GM20000 (cell line): ENCODE results near the gene C2orf66.

Experiments used
- DNase-seq: peaks from one replicate; pipeline ENCODE4 v3.0.0; 2012; ENCODE audit warnings: low spot score
- CTCF ChIP-seq: IDR thresholded peaks from 2 replicates; pipeline ENCODE4 v1.5.1; 2012; ENCODE audit warnings: mild to moderate bottlenecking, control low read depth; ENCODE audit errors: extremely low read depth, missing control alignments

C2orf66 gene

GRCh38 chr2:196809260-196809659, at the start of gene C2orf66:
C2orf66 (minus strand) TSS chr2:196809355; CDS start chr2:196809336, 19 bp downstream.
- no peak for DNase-seq
- no peak for TF ChIP-seq CTCF

GRCh38 chr2:196854629-196855028, 45.5 kb upstream of the C2orf66 start:
- no peak for TF ChIP-seq CTCF
- DNase-seq: no peak

GRCh38 chr2:196853301-196854087, 44.3 kb upstream of the C2orf66 start:
- DNase-seq: no peak
- no peak for TF ChIP-seq CTCF

- TF ChIP-seq CTCF: no peak
Measured at GRCh38 chr2:196851088-196851487, 41.9 kb upstream of the C2orf66 start.

GRCh38 chr2:196849895-196850294, 40.7 kb upstream of the C2orf66 start:
- TF ChIP-seq CTCF: no peak
- no peak for DNase-seq

More at GRCh38 chr2:196851088-196851487, 41.9 kb upstream of the C2orf66 start:
- no peak for DNase-seq

GRCh38 chr2:196846295-196846694, 37.1 kb upstream of the C2orf66 start:
- no peak for DNase-seq

More at GRCh38 chr2:196846295-196846694, 37.1 kb upstream of the C2orf66 start:
- TF ChIP-seq CTCF: no peak
